ENCODE results near the gene JPH2. TPM values are rescaled to one million over a fixed set of nuclear protein-coding genes. Genes with fewer than 3 reads are reported as not detected.

The JPH2 gene
- total RNA-seq, 1 donor, result 50.5 TPM

GRCh38 chr20:44084439-44084838, 102.5 kb downstream of the JPH2 start:
- no peak for TF ChIP-seq CTCF (IDR thresholded peaks at IDR 0.05; ENCODE audit: insufficient read depth, low read depth, low read length)
- no peak for DNase-seq (ENCODE audit: low read depth)
- no peak overlapping the region for H3K4me3 ChIP-seq (ENCODE audit: low read depth, low read length)

GRCh38 chr20:44083220-44083933, 103.6 kb downstream of the JPH2 start:
- peak; percentile 81 for DNase-seq (ENCODE audit: low read depth)
- H3K4me3 ChIP-seq (ENCODE audit: low read depth, low read length), result no peak overlapping the region
- TF ChIP-seq CTCF (IDR thresholded peaks at IDR 0.05; ENCODE audit: insufficient read depth, low read depth, low read length), result no peak

- DNase-seq (ENCODE audit: low read depth), result no peak
- H3K4me3 ChIP-seq (ENCODE audit: low read depth, low read length), result no peak overlapping the region
- TF ChIP-seq CTCF (IDR thresholded peaks at IDR 0.05; ENCODE audit: insufficient read depth, low read depth, low read length), result no peak
Observed at GRCh38 chr20:44081888-44082287, 105.1 kb downstream of the JPH2 start.

- DNase-seq (ENCODE audit: low read depth), result no peak
- no peak for TF ChIP-seq CTCF (IDR thresholded peaks at IDR 0.05; ENCODE audit: insufficient read depth, low read depth, low read length)
- H3K4me3 ChIP-seq (ENCODE audit: low read depth, low read length), result no peak overlapping the region
Observed at GRCh38 chr20:44081476-44081875, 105.5 kb downstream of the JPH2 start.

- TF ChIP-seq CTCF (IDR thresholded peaks at IDR 0.05; ENCODE audit: insufficient read depth, low read depth, low read length), result peak; percentile 98
- no peak overlapping the region for H3K4me3 ChIP-seq (ENCODE audit: low read depth, low read length)
- peak; percentile 85 for DNase-seq (ENCODE audit: low read depth)
Observed at GRCh38 chr20:44080646-44081267, 106.2 kb downstream of the JPH2 start.

- H3K4me3 ChIP-seq (ENCODE audit: low read depth, low read length), result no peak overlapping the region
- peak; percentile 62 for DNase-seq (ENCODE audit: low read depth)
- no peak for TF ChIP-seq CTCF (IDR thresholded peaks at IDR 0.05; ENCODE audit: insufficient read depth, low read depth, low read length)
Observed at GRCh38 chr20:44080064-44080463, 106.9 kb downstream of the JPH2 start.

All from fibroblast of villous mesenchyme (primary cell).